ENCODE results near the gene MNX1.

The MNX1 gene

GRCh38 chr7:157001920-157002818, 8.3 kb downstream of the MNX1 start:
- DNase-seq: no peak

DNA sequence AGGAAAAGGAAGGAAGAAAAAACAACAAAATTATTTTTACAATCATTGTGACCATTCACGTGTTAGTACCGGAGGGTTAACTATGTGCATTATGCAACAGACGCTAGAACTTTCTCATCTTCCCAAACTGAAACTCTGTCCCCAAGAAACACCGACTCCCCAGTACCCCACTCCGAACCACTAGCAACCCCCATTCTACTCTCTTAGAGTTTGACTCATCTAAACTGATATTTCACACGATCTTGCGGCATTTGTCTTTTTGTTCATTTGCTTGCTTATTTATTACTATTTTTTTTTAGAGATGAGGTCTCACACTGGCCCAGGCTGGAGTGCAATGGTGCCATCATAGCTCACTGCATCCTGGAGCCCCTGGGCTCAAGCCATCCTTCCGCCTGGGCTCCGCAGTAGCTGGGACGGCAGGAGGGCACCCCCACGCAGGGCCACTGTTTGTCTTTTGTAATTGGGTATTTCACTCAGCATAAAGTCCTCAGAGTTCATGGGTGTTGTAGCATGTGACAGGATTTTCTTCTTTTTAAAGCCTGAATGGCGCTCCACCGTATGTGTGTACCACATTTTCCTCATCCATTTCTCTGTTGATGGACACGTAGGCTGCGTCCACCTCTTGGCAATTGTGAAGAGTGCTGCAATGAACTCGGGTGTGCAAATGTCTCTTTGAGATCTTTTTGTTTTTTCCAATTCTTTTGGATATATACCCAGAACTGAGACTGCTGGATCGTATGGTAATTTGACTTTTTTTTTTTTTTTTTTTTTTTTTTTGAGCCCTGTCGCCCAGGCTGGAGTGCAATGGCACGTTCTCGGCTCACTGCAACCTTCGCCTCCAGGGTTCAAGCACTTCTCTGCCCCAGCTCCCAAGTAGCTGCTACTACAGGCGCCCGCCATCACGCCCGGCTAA, 9.5 kb downstream of the MNX1 start:
- no peak for DNase-seq

- DNase-seq: no peak
These were observed 10.3 kb downstream of the MNX1 start for GRCh38 chr7:156999958-157000726.

- DNase-seq: no peak
These were observed 11.2 kb downstream of the MNX1 start for GRCh38 chr7:156998988-156999957.

- no peak for DNase-seq
These were observed 16.0 kb downstream of the MNX1 start for GRCh38 chr7:156994417-156994816.

DNA sequence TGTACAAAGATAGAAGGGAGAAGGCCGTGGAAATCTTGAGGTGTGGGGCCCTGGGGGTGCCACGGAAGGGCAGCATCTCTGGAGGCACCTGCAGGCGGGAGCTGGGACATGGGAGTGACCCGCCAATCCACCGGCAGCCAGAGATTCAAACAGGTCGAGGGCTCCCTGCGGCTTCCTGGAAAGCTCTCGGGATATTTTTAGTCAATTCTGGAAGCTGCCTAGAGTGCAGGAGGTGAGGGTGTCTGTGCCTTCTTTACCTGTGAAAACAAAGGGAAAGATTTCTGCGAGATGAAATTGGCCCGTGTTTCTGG, 16.6 kb downstream of the MNX1 start:
- no peak for DNase-seq

DNA sequence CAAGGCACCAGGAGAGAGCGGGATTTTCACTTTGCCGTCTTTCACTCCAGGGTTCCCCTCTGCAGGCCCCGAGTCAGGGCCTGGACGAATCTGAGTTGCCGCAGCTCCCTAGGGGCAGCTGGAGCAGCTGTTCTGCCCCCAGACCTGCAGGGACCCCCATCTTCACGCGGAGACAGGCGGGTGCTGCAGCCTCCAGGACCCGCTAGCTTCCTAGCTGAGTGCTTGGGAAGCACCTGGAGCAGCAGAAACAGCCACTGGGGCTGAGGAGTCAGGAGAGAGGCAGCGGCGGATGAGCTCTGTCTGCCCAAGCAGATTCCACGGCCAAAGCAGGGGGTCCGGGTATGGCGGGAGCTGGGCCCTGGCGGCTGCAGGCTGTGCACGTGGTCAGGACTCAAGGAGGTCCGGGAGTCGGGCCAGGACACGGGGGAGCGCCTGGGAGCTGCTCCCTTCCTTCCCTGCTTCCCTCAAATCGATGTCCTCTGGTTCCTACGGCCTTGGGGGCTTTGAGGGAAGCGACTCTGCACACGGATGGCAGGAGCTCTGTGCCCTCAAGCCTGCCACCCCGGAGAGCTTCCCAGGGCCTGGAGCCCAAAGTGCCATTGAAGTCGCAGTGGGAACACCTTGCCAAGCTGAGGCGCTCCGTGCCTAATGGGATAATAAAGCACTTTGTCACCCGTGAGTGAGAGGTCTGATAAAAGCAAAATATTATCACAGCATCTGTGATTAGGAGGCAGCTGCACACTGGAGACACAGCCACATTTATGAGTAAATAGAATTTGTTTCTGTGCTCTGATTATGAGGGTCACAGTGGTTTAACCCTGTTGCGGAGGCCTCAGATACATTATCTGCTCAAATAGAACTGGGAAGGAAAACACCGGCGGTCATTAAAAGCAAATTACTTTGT, 17.2 kb downstream of the MNX1 start:
- DNase-seq: no peak

DNA sequence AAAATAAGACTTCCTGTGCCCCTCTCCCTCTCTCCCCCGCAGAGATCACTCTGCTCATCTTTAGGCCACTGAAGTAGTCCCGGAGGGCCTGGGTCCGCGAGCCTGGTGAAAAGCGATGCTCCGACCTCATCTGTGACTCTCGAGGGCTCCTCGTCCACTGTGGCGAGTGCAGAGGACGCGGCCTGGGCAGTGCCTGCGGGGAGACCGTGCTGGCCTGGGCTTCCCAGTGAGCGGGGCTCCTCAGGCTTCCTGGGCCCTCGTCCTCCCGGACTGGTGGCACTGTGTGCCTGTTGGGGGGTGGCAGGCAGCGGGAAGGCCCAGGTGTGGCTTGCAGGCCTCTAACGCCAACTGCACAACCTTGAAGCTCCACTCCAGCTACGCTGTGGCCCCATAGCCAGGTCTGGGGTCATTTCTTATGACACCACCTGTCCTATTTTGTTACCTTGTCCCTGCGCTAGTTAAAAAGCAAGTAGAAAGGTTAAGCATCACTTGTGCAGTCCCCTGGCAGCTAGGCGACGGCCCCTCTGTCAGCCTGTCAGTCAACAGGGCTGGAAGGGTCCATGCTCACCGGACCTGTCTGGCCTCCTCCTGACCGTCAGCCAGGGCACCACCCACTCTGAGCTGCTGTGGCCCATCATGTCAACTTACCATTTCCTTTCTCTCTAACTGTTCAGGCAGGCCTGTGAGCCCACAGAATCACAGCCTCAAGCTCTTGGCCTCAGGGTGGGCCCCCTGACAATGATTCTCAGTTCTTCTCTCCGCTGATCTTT, 20.5 kb downstream of the MNX1 start:
- DNase-seq: no peak

GRCh38 chr7:156988343-156989185, 21.9 kb downstream of the MNX1 start:
- DNase-seq: no peak

GRCh38 chr7:156986378-156986777, 24.1 kb downstream of the MNX1 start:
- no peak for DNase-seq

GRCh38 chr7:156985101-156985992, 25.1 kb downstream of the MNX1 start:
- no peak for DNase-seq

GRCh38 chr7:156984174-156984891, 26.1 kb downstream of the MNX1 start:
- DNase-seq: no peak

- no peak for DNase-seq
These were observed 30.8 kb downstream of the MNX1 start for GRCh38 chr7:156979711-156980110.

DNA sequence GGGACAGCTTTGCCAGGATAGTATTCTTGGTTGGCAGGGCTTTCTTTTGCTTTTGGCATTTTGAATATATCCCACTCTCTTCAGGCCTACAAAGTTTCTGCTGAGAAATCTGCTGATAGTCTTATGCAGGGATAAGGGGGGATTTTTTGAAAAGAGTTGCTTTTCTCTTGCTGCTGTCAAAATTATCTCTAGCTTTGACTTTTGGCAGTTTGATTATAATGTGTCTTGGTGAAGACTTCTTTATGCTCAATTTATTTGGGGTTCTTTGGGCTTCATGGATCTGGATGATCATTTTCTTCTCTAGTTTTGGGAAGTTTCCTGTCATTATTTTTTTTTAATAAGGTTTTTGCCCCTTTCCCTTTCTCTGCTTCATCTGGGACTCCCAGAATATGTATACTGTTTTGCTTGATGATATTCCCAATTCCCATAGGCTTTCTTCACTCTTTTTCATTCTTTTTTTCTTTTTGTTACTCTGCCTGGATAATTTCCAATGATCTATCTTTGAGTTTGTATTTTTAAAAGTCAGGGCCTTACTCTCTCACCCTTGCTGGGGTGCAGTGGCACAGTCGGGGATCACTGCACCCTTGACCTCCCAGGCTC, 31.4 kb downstream of the MNX1 start:
- no peak for DNase-seq

DNA sequence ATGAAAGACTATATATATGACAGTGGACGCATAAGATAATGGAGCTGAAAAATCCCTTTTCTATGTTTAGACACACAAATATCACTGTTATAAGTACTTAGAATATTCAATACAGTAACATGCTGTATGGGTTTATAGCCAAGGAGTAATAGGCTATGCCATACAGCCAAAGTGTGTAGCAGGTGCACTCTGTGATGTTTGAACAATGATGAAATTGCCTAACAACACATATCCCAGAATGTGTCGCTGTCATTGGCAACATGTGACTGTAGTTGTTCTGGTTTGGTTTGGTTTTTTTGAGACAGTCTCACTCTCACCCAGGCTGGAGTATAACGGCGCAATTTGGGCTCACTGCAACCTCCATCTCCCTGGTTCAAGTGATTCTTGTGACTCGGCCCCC, 34.8 kb downstream of the MNX1 start:
- DNase-seq: no peak

- no peak for DNase-seq
These were observed 40.5 kb downstream of the MNX1 start for GRCh38 chr7:156969972-156970420.

DNA sequence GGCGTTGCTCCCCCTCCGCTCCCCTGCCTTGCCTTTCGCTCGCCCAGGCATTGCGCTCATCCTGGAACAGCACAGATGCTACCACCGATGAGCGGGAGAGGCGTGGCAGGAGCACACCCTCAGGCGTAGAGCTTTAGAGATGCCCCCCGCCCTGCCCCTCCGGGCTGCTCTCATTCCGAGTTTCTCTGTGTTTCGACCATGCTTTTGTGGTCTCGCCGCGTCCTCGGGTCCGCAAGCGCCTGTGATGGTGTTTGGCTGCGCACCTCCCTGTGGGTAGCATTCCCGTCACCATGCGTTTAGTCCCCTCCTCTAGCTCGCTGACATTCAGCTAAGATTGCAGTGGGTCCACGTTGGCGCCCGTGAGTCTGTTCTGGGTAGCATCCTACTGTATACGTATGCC, 42.3 kb downstream of the MNX1 start:
- DNase-seq: no peak

Data from NCI-H2107 (cell line).